Measurements from ENCODE around the gene STEAP1B.

Gene STEAP1B

DNA sequence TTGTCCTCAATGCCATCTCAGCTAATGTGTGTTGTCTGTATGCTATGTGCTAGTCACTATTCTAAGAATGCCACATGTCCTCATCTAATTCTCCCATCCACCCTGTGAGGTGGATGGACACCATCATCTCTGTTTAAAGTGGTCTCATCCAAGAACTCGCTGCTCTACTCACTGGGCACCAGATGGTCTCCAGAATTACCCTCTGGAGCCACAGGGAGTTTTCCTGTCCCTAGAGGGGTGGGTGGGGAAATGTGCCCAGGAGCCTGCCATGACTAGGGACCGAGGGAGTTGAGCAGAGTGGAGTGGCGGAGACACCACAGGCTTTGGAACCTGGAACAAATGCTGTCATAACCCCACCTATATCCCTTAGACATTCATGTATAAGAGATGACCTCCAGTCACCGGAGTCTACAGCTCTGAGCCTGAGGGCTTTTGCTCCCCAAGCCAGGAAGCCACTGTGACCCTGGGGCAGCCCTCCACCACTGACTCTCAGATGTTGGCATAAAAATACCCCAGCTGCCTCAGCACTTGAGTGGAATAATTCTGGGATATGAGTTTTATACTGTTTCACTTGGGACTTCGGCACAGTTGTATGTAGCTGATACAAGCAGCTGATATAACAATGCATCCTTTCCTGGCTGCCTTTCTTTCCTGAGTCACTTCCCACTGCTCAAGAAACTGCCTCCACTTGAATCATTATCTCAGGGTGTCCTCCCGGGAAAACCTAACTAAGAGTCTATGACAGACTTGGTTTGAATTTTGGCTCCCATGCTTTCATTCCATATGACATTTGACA lies 81.5 kb downstream of the STEAP1B start:
- Mint-ChIP-seq H3K27ac (no peak overlapping the region), H3K4me1 (ENCODE audit: low read depth) (no peaks in the 10 kb centered on the region), H3K9me3 (ENCODE audit: low read depth) (no peaks in the 10 kb centered on the region), H3K4me3 (no peak overlapping the region), H3K36me3 (no peaks in the 10 kb centered on the region), H3K27me3 (no peaks in the 10 kb centered on the region)

DNA sequence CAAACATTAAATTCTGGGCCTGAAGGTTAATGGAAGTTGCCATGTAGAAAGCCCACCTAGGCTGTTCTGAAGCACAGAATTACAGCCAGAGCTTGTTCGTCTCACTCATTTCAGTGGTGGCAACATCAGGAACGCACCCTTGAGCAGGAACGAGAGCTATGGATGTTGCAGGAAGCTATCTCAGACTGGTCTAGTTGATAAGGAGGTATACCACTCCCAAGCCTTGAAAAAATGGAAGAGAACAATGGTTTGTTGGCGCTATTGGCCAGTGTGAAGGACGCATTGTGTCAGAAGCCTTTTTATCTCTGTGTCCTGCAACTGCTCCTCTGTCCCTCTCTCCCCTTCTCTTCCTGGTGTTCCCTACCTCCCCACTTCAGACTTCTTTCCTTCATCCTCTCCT lies 82.1 kb downstream of the STEAP1B start:
- no peaks in the 10 kb centered on the region for H3K4me1 Mint-ChIP-seq (ENCODE audit: low read depth)
- no peaks in the 10 kb centered on the region for H3K9me3 Mint-ChIP-seq (ENCODE audit: low read depth)
- no peak overlapping the region for H3K27ac Mint-ChIP-seq
- no peaks in the 10 kb centered on the region for H3K36me3 Mint-ChIP-seq
- no peak overlapping the region for H3K4me3 Mint-ChIP-seq
- no peaks in the 10 kb centered on the region for H3K27me3 Mint-ChIP-seq

DNA sequence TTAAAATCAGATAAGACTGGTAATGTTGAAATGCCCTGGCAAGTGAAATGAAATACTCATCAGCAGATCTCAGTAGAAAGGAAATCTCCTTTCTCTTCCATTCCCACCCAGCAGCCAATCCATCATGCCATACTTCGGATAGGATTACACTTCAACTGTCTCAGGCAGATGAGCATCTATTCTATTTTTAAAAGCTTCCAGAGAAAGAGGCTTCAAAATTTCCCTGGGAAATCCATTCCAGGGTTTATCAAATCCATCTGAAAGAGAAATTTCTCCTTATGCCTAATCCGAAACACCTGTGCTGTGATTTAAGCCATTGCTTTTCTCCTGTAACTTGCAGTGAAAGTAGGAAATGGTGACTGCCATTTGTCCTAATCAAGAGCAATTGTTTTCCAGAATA lies 82.6 kb downstream of the STEAP1B start:
- H3K36me3 Mint-ChIP-seq: no peaks in the 10 kb centered on the region
- no peak overlapping the region for H3K27ac Mint-ChIP-seq
- no peaks in the 10 kb centered on the region for H3K4me1 Mint-ChIP-seq (ENCODE audit: low read depth)
- H3K27me3 Mint-ChIP-seq: no peaks in the 10 kb centered on the region
- H3K4me3 Mint-ChIP-seq: no peak overlapping the region
- no peaks in the 10 kb centered on the region for H3K9me3 Mint-ChIP-seq (ENCODE audit: low read depth)

DNA sequence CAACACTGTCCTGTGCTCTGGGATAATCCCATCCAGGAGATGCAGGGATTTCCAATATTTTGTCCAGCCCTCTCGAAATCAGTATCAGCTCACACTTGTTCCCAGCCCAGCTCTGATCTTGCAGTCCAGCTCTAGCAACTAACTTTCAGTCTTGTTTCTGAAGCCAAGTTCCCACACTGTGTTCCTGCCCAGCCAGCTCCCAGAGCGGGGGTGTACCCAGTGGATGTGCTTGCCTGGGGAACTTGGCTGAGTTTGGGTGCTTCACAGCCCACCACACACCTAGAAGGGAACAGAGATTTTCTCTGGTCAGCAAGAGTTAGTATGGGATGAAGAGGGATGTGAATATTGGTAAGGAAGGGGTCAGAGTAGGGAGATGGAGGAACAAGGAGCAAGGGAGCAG lies 85.6 kb downstream of the STEAP1B start:
- no peak overlapping the region for H3K4me3 Mint-ChIP-seq
- no peaks in the 10 kb centered on the region for H3K9me3 Mint-ChIP-seq (ENCODE audit: low read depth)
- H3K27ac Mint-ChIP-seq: no peak overlapping the region

DNA sequence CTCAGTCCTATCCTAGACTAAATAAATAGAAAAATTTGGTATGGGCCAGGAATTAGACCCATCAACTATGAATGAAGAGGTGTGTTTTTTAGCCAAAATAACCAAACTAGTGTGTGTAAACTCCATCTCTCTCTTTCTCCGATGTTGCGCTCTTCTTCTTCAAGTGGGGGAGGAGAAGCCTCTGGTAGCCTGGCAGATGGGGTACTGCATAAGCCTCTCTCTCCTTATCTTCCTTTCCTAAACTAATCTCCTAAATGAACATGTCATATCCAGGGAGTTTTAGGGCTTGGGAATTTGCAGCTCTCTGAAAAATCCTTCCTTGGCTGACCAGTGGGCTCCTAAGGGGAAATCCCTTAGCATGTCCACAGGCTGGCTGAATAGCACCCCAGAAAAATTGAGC lies 86.8 kb downstream of the STEAP1B start:
- no peak overlapping the region for H3K4me3 Mint-ChIP-seq
- no peaks in the 10 kb centered on the region for H3K27me3 Mint-ChIP-seq
- no peaks in the 10 kb centered on the region for H3K9me3 Mint-ChIP-seq (ENCODE audit: low read depth)
- no peak overlapping the region for H3K27ac Mint-ChIP-seq
- H3K4me1 Mint-ChIP-seq (ENCODE audit: low read depth): no peaks in the 10 kb centered on the region
- no peaks in the 10 kb centered on the region for H3K36me3 Mint-ChIP-seq

More for the DNA sequence above, 85.6 kb downstream of the STEAP1B start:
- H3K27me3 Mint-ChIP-seq: no peaks in the 10 kb centered on the region
- no peaks in the 10 kb centered on the region for H3K36me3 Mint-ChIP-seq
- H3K4me1 Mint-ChIP-seq (ENCODE audit: low read depth): no peaks in the 10 kb centered on the region

DNA sequence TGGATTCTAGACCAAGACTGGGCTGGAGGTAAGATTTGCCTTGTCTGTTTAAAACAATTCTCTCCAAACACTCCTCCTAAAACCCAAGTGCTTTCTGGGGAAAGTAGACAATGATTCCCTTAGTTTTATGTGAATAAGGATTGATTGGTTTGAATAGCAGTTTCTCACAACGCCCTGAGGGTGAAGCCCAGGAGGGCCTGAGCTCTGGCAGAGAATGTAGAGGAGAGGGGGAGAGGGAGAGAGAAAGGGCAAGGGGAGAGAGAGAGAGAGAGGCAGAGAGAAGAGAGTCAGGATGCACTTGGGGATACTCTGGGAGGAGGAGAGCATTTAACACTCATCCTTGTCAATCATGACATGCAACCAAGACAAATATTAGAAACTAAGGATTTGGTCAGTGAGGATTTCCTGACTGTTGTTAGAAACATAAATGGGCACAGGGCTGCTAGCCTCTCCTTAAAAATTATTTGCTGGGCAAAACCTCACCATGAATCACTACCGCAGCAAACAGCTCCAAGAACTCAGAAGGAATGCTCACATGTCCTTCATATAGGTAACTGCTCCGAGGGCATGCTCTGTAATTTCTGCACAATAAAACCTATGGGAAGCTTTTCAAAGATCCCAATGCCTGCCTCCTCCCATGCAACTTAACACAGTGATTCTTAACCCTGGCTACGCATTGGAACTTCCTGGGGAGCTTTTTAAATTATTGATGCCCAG lies 87.9 kb downstream of the STEAP1B start:
- no peaks in the 10 kb centered on the region for H3K36me3 Mint-ChIP-seq
- H3K27me3 Mint-ChIP-seq: no peaks in the 10 kb centered on the region
- no peak overlapping the region for H3K4me3 Mint-ChIP-seq
- no peaks in the 10 kb centered on the region for H3K4me1 Mint-ChIP-seq (ENCODE audit: low read depth)
- no peaks in the 10 kb centered on the region for H3K9me3 Mint-ChIP-seq (ENCODE audit: low read depth)
- H3K27ac Mint-ChIP-seq: no peak overlapping the region

DNA sequence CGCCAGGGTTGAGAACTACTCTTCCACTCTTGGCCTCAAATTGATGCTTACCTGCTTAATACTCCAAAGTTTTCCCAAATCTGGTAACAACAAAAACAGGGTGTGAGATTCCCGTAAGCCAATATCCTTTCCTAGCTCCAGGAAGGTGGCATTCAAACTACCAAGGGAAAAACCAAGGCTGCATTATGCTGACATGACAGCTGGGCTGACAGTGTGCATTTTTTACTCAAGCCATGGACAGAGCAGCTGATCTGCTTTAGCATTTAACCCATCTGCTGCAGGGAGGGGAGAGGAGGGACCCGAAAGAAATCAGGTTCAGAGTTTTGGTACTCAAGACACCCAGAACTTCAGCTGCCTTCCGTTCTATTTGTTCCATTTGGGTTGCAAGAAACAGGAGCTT lies 93.3 kb downstream of the STEAP1B start:
- peaks cover 6% of the 10 kb centered on the region for H3K4me1 Mint-ChIP-seq (ENCODE audit: low read depth)
- H3K36me3 Mint-ChIP-seq: no peaks in the 10 kb centered on the region
- H3K27ac Mint-ChIP-seq: no peak overlapping the region
- H3K27me3 Mint-ChIP-seq: no peaks in the 10 kb centered on the region
- no peak overlapping the region for H3K4me3 Mint-ChIP-seq
- no peaks in the 10 kb centered on the region for H3K9me3 Mint-ChIP-seq (ENCODE audit: low read depth)

DNA sequence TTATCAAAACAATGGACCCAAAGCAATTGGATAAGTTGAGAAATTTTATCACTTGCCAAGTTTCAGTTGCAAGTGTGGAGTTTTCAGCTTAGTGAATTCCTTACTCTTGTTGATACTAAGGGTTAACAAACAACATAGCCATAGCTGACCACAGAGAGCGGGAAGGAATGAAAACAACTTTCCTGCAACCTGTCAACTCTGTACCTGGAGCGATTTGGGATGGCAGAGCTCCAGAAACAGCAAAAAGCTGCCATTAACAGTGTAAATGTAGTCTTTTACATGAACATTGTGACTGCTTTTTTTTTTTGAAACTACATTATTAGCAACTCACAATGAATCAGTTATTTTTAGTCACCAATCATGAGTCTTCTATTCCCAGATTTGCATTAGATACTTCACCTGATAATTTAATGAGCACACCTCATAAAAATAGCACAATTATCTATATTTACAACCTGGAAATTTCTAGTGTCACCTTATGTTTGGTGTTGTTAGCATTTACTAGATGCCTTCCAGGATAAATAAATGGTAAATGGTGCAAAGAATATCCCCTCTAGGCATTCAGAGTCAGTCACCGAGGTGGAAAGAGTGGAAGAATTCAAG lies 95.5 kb downstream of the STEAP1B start:
- H3K36me3 Mint-ChIP-seq: no peaks in the 10 kb centered on the region
- H3K9me3 Mint-ChIP-seq (ENCODE audit: low read depth): no peaks in the 10 kb centered on the region
- H3K4me3 Mint-ChIP-seq: no peak overlapping the region
- H3K27ac Mint-ChIP-seq: no peak overlapping the region
- H3K27me3 Mint-ChIP-seq: no peaks in the 10 kb centered on the region
- H3K4me1 Mint-ChIP-seq (ENCODE audit: low read depth): peaks cover 6% of the 10 kb centered on the region

DNA sequence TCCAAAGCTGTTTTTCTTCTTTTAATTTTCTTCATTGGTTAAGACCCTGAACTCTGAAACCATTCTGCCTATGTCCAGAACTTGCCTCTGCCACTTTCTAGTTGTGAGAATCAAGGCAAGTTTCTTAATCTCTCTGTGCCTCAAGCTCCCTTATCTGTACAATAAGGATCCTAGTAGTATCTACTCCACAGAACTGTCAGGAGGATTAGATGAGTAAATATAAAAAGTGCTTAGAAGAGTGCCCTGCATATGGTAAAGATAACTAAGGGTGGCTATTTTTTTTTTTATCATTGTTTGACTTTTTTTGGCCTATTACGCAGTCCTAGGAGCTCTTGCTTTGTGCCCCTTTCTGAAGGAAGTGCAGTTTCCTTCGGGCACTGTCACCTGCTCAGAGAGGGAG lies 96.6 kb downstream of the STEAP1B start:
- Mint-ChIP-seq H3K9me3 (ENCODE audit: low read depth) (no peaks in the 10 kb centered on the region), H3K4me1 (ENCODE audit: low read depth) (peaks cover 6% of the 10 kb centered on the region), H3K4me3 (no peak overlapping the region), H3K27ac (no peak overlapping the region), H3K36me3 (no peaks in the 10 kb centered on the region), H3K27me3 (no peaks in the 10 kb centered on the region)

DNA sequence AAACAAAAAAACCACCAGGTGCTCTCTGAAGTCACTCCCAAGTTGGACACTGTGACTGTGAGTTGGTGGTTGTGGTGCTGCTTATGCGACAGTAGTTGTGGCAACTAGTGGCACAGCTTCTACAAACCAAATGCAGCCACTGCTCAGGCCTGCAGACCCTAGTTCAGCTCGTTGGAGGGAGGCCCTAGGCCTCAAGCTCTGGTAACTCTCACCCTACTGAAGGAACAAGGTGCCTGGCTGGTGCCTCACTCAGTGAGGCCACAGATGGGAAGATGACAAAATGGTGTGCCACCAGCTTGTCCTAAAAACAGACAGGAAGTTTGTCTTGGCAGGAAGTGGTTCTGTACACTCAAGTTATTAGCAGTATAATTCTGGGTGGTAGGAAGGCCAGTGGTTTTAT lies 97.7 kb downstream of the STEAP1B start:
- Mint-ChIP-seq H3K36me3 (no peaks in the 10 kb centered on the region), H3K27me3 (no peaks in the 10 kb centered on the region), H3K27ac (no peak overlapping the region), H3K4me3 (no peak overlapping the region), H3K9me3 (ENCODE audit: low read depth) (no peaks in the 10 kb centered on the region), H3K4me1 (ENCODE audit: low read depth) (peaks cover 6% of the 10 kb centered on the region)

DNA sequence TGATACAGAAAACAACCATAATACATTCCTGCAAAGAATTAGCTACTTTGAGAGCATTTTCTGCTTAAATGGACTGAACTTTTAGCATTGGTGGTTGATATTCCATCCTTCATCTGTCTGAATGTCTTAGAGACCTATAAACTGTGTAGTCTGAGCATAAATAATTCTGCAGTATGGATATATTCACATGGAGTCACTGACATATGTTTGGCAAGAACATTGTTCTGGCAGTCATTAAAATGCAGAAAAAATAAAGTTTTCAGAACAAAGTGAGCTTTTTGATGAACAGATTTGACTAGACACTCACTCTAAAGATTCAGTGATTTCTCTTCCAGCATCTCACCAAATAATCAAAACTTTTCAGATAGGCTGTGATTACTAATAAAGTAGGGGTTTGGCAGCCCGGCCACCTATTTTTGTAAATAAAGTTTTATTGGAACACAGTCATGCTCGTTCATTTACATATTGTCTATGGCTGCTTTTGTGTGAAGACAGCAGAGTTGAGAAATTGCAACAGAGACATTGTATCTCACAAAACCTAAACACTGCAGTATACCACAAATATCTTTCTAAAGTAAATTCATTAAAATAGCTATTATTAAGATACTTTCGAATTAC lies 98.9 kb downstream of the STEAP1B start:
- H3K27ac Mint-ChIP-seq: no peak overlapping the region
- H3K27me3 Mint-ChIP-seq: no peaks in the 10 kb centered on the region
- H3K9me3 Mint-ChIP-seq (ENCODE audit: low read depth): no peaks in the 10 kb centered on the region
- H3K4me3 Mint-ChIP-seq: no peak overlapping the region
- peaks cover 6% of the 10 kb centered on the region for H3K4me1 Mint-ChIP-seq (ENCODE audit: low read depth)
- H3K36me3 Mint-ChIP-seq: no peaks in the 10 kb centered on the region

DNA sequence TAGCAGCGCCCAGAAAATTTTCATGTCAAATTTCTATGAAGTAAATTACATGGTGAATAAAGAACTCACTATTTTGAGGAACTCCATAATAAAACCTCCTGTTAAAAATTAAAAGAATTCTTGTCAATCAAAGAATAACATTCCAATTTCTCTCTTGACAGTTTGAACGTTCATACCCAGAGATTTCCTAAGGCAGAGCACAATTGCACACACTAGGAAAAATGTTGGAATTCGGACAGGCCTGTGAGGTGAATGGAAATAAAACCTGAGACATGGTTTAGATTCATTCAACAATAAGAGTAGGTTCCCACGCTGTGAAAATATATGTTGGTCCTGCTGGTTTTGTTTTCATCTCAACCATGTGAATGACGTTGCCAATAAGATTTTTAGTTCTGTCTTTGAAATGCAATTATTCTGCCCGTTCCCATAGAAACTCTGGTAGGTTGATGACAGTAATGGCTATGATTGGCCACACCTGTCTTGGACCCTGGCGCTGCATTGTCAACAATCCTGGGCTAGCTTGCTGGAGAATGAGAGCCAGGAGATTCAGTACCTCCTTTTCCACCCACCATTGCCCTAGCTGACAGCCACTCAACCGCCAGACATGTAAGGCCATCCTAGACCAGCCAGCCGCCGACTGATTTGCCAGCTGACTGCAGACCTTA lies 99.7 kb downstream of the STEAP1B start:
- no peaks in the 10 kb centered on the region for H3K27me3 Mint-ChIP-seq
- H3K9me3 Mint-ChIP-seq (ENCODE audit: low read depth): no peaks in the 10 kb centered on the region
- no peak overlapping the region for H3K27ac Mint-ChIP-seq
- H3K4me3 Mint-ChIP-seq: no peak overlapping the region
- peaks cover 6% of the 10 kb centered on the region for H3K4me1 Mint-ChIP-seq (ENCODE audit: low read depth)
- H3K36me3 Mint-ChIP-seq: no peaks in the 10 kb centered on the region

DNA sequence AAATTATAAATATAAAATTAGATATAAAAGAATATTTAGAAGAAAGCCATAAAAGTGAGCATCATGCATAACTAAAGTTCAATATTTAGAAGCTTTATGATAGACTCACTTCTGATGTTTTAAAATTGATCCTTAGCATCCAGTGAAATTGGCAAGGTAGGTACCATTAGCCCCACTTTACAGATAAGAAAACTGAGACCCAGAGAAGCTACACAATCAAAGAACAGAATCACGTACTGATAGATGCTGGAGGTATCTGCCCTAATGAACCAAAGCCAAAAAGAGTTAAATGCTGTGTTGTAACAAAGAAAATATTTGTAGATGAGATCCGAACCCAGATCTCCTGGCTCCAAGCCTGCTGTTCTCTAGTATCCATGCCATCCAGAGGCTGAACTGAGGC lies 100.4 kb downstream of the STEAP1B start:
- H3K27ac Mint-ChIP-seq: no peak overlapping the region
- H3K27me3 Mint-ChIP-seq: no peaks in the 10 kb centered on the region
- H3K9me3 Mint-ChIP-seq (ENCODE audit: low read depth): no peaks in the 10 kb centered on the region
- no peak overlapping the region for H3K4me3 Mint-ChIP-seq
- peaks cover 6% of the 10 kb centered on the region for H3K4me1 Mint-ChIP-seq (ENCODE audit: low read depth)
- no peaks in the 10 kb centered on the region for H3K36me3 Mint-ChIP-seq

DNA sequence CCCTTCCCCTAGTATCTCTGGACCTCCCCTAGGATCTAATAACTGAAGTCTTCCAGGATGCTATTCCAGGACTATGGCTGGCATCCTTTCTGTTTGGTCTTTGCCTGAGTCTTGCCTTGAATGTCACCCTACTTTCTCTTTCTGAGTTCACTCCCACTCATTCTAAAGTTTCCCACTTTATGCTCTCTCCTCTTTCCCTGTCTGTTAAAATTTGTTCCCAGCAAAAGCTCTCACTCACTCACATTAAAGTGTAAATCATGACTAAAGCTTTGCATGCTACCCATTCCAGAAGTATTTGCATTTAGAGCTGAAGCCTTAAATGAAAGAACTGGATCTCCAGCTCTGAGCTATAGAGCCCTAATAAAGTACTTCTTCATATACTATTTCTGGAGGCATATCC lies 100.9 kb downstream of the STEAP1B start:
- H3K9me3 Mint-ChIP-seq (ENCODE audit: low read depth): no peaks in the 10 kb centered on the region
- no peaks in the 10 kb centered on the region for H3K27me3 Mint-ChIP-seq
- no peak overlapping the region for H3K4me3 Mint-ChIP-seq
- H3K36me3 Mint-ChIP-seq: no peaks in the 10 kb centered on the region
- H3K4me1 Mint-ChIP-seq (ENCODE audit: low read depth): peaks cover 6% of the 10 kb centered on the region
- H3K27ac Mint-ChIP-seq: no peak overlapping the region

DNA sequence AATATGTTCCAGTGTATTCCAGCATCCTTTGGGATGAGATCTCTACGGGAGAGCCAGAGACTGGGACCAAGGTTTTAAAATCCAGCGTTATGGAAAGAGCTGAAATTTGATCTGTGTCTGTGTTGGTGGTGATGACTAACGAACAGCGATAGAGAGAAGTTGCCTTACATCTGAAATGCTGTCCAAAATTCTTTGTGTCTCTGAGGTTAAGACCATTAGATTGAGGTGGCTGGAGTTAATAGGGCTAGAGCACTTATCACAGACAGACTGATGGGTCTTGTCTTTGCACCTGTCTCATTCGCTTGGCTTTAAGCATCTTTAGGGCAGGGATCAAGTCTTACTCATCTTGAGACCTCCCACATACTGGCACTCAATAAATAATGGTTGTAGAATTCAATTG lies 102.0 kb downstream of the STEAP1B start:
- no peak overlapping the region for H3K27ac Mint-ChIP-seq
- peaks cover 6% of the 10 kb centered on the region for H3K4me1 Mint-ChIP-seq (ENCODE audit: low read depth)
- no peak overlapping the region for H3K4me3 Mint-ChIP-seq
- H3K9me3 Mint-ChIP-seq (ENCODE audit: low read depth): no peaks in the 10 kb centered on the region
- H3K27me3 Mint-ChIP-seq: no peaks in the 10 kb centered on the region
- no peaks in the 10 kb centered on the region for H3K36me3 Mint-ChIP-seq

All from activated naive CD8-positive, alpha-beta T cell (primary cell).